Activated T-helper 1 cell treated with anti-CD3 and anti-CD28 coated beads, Interleukin-2, amount 50 U/mL, for 16 hours (primary cell): ENCODE data around the gene PARVB.
A peak's percentile ranks its signal among the peaks of the same experiment; 100 is the strongest.
"Not testable (repeated sequence)": the region's sequence is repeated elsewhere in the genome, so short reads cannot be mapped to it uniquely, and the experiment has no call there.

ENCODE experiments used
- DNase-seq, 2 donors: peaks; one replicate each; pipeline ENCODE4 v3.0.0-alpha.2; 2020; ENCODE audit warnings: low read depth in 1 of 2, low spot score in 1 of 2

PARVB gene

GRCh38 chr22:44051358-44051757 lies 27.3 kb downstream of the PARVB start:
- DNase-seq: no peak

DNA sequence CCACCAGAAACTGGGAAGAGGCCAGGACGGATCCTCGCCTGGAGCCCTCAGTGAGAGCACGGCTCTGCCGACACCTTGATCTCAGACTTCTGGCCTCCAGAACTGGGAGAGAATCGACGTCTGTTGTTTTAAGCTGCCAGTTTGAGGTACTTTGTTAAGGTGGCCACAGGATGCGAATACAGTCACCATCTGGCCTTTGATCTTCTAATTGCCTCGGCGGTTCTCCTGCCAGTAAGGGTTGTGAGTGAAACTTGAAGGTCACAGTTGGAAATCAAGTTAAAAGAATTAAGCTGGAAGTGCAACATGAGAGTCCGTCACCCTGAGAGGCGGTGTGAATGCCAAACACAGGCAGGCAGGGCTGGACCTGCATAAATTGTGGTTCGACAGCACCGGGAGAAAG lies 27.9 kb downstream of the PARVB start:
- no peak for DNase-seq

DNA sequence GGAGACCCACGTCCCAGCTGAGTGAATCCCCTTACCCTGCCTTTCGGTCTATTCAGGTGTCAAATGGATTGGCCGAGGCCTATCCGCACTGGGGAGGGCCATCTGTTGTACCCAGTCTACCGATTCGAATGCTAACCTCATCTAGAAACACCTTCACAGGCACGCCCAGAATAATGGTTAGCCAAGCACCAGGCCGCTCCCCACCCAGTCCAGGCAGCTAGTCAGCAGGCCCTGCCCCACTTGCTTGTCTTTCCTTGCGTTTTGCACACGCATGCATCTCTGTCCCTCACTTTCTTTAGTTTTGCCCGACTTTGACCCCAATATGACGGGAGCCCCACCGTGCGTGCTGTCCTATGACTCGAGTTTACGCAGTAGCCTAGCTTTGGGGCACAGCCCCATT lies 31.7 kb downstream of the PARVB start:
- DNase-seq: no peak

- DNase-seq: not testable (repeated sequence)
These were observed 32.5 kb downstream of the PARVB start for GRCh38 chr22:44056649-44057048.

GRCh38 chr22:44057401-44057987 lies 33.4 kb downstream of the PARVB start:
- DNase-seq: no peak

GRCh38 chr22:44063462-44064371 lies 39.6 kb downstream of the PARVB start:
- no peak for DNase-seq

DNA sequence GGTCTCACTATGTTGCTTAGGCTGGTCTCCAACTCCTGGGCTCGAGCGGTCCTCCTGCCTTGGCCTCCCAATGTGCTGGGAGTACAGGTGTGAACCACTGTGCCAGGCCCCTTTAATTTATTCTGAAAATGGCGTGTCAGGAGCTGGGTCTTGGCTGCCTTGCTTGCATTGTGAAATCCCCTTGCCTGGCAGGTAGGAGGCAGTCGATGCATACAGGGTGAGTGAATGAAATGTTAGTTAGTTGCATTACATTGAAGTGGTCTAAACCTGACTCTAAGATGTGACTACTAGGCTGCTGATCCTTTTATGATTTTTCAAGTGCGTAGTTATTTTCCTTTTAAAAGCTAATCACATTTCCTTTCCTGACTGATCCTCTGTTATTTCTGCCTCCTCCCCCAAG lies 42.9 kb downstream of the PARVB start:
- no peak for DNase-seq

DNA sequence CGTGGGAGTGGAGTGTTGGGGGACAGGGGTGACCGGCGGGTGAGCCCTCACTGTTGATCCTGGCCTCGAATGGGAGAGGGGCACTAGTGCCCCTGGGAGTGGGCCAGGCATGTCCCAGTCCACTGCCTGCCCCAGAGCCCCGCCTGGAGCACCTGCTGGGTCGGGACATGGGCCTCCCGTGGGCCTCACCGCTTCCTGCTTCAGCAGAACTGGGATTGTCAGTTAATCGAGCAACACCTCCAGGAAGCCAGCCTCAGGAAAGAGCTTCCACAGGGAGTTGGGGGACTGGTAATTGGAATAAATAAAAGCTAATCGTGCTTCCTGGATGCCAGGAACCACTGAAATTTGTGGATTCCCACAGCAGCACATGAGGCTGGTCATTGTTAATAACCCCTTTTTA lies 43.8 kb downstream of the PARVB start:
- DNase-seq: no peak

DNA sequence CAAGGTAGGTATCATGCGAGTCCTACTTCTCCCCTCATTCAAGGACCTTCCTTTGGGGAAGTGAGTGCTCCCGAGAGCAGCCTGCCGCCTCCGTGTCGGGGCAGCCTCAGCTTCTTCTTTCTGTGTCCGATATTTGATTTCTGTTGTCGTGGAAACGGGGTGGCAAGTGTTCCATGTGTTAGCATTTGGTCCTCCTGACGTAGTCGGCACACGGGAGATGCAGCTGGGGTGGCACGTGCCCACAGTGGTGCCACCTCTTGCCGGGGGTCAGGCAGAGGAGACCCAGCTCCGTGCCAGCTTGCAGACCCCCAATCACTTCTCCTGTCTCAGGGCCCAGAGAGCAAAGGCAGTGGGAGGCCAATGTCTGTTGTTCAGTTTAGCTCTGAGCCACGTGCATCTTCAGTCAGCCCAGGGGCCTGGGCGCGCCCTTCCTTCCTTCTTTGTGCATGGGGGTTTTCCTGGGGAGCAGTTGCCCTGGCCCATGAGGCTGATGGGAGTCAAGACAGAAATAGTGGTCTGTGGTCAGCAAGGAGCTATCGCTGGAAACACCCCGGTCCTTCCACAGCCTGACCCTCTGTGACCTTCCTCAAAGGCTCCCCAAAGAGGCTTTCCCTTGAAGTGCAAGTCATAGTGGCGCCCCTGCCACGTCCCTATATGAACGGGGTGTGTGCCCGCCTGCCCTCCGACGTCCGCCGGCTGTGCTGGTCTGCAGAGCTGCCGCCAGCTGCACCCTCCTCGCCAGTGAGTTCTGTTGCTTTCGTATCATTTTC lies 44.5 kb downstream of the PARVB start:
- no peak for DNase-seq

- DNase-seq: no peak
These were observed 45.9 kb downstream of the PARVB start for GRCh38 chr22:44070029-44070428.

DNA sequence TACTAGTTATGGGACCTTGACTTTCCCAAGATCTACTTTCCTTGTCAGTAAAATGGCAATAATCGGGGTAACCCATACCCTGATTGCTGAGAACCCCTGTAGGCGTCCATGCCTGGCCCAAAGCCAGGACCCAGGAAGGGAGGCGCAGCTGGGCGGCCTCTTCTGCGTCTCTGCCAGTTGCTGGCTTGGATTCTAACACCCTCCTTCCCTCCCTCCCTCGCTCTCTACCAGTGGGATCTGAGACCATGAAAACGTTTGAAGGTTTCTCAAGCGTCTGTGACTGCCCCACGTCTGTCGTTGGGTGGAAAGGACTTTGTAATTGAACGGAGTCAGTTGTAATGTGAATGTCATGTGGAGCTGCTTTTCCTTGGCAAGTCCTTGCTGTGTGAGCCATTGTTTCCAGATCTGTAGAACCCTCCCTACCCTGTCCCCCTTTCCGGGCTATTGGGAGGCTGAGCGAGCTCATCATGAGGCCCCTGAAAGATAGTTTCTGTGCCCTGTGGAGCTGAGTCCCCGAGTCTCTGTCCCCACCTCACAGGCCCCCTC lies 47.8 kb downstream of the PARVB start:
- no peak for DNase-seq

DNA sequence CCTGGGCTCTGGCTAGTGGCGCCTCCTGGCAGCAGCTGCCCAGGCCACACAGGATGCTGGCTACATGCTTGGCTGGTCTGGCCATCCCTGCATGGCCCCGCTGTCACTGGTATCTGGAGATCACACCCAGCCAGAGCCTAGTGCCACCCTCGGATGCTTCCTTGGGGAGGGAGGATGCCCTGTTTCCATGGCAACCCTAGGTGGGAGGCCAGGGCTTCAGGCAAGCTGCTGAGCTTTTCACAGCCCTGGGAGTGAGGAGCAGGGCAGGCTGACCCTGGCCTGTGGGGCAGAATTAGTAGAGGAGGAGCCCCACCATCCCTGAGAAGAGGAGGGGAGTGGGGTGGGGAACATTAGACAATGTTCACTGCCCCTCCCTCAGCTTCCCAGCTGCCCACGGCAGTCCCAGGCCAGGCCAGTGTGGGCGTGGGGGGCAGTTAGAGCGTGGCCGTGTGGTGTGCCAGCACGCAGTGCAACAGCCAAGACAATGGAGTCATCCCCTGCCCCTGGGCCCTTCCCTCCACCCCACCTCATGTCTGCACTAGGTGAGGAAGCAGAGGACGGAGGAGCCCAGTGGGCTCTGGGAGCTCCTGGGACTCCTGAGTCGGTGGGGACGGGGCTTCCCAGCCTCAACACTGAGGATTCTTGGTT lies 50.4 kb downstream of the PARVB start:
- DNase-seq: no peak

DNA sequence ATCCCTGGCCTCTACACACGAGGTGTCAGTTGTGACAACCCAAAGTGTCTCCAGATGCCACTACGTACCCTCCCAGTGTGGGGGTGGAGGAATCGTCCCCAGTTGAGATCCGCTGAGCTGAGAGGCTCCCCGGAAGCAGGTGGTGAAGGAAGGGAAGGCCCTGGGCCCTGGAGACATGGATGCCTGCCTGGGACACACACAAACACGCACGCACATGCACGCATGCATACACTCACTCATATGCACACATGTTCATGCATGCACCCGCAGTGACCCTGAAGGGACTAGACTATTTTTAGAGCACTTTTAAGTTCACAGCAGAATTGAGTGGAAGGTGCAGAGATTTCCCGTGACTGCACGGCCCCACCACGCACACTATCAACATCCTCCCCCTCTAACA lies 50.9 kb downstream of the PARVB start:
- DNase-seq: no peak

DNA sequence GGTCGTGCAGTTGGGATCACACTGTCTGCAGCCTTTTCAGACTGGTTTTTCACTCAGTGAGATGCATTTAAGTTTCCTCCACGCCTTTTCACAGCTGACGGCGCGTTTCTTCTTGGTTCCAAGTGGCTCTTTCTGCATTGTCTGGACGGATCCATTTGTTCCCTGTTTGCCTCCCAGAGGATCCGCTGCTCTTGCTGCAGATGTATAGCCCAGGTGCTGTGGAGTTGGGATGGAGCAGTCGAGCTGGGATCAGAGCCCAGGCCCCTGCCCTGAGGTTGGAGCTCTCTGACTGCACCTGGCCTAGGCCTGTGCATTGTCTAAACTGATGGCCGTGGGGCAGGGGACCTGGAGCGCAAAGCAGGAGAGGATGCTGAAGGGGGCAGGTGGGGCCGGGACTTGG lies 51.6 kb downstream of the PARVB start:
- DNase-seq: no peak

- no peak for DNase-seq
These were observed 52.7 kb downstream of the PARVB start for GRCh38 chr22:44076825-44077224.

DNA sequence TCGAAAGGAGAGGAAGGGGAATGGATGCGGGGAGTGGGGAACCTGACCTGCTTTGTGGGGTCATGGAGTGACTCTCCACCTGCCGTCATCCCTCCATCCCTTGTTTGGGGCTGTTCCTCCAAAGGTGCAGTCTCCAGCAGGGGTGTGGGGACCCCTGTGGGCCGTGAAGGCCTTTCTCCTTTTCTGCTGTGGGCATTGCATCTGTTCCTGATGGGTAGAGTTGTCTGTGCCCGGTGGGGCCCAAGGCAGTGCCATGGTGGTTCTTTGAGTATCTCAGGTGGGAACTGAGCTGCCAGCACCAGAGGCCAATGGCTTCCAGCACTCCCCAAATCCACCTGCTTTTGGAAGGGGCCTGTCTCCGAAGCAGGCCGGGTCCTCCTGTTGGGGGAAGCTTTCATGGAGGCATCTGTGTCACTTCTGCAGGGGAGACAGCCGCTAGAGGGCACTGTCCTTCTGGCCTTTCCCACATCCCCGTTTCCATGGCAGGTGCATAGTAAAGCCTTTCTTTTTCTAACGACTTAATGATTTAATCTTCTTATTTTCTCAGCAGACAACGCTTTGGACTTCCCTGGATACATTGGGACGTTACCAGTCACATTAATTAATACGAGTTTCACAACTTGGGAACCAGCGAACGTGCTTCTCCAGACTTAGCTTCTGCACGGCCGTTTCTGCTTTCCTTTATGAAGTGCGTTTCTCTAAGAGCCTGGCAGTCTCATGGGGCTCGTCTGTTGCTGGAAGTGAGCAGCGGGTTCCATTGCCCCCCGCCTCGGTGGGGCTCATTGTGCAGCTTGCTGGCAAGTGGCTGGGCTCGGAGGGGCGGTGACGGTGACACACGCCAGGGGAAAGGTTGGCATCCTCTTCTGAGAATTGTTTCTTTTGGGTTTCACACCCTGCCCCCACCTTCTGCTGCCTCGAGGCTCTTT lies 57.1 kb downstream of the PARVB start:
- DNase-seq: peak; percentile 35 to 48

DNA sequence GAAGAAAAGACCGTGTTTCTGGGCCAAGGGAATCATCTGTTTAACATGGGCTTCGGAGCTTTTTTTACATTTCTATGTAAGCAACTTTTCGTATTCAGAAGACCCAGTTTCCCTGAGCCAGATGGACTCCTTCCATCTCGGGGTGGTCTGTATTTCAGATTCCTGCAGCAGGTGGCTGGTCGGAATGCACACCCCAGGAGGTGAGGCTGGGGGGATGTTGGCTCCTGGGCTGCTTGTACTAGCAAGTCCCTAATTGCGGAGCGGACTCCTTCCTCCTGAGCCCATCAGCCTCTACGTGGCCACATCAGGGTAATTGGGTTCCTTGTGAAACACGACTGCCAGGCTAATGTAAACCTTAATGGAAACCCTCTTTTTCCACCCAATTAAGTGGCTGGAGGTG lies 58.7 kb downstream of the PARVB start:
- no peak for DNase-seq

DNA sequence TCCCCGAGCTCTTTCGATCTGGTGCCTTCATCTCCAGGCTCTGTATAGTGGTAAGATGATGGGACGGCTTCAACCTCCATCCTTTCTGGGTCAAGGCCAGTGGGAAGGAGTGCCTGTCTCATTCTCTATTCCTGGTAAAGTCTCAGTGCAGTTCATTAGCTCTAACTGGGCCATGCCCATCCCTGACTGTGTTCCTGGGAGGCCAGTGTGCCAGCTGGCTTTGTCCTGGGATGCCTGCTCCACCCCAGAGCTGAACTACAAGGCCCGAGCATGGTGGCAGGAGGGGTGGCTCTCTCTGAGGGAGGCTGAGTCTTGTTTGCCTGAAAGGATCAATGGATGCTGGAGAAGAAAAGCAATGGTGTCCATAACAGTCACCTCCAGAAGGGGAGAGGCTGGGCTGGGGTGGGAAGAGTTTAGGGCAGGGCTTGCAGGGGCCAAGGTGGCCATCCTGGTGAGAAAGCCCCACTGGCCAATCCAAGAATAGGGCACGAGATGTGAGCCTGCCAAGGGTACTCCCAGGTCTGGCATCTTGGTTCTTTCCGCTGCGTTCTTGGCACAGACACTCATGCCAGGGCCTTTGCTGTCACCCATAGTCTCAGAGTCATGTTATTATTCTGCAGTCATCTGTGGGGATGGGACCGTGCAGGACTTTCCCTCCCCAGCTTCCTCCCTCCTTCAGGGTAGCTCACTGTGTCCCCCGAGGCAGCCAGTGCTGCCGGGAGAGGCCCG lies 60.1 kb downstream of the PARVB start:
- DNase-seq: no peak

- no peak for DNase-seq
These were observed 61.7 kb downstream of the PARVB start for GRCh38 chr22:44085743-44086270.
